B cell (primary cell): ENCODE measurements around the gene PRM2. TPM values are rescaled to one million over a fixed set of nuclear protein-coding genes. Genes with fewer than 3 reads are reported as not detected.

Experiments
- ATAC-seq: fragments of 200-7000 bp; cut with Tn5 transposase; one replicate; pipeline ENCODE4 v1.10.0; 2021; ENCODE audit warnings: low read depth, mild to moderate bottlenecking, moderate number of reproducible peaks, moderate library complexity
- CTCF ChIA-PET: fragments of 350-600 bp; sonication (Branson Sonifier 250); formaldehyde crosslinking; loops from one replicate; lab custom pipeline; 2021; ENCODE audit warnings: antibody characterized with exemption, inconsistent platforms; lab: Charles Lee
- POLR2A ChIA-PET: fragments of 350-600 bp; sonication (Branson Sonifier 250); formaldehyde crosslinking; loops from one replicate; lab custom pipeline; 2021; ENCODE audit warnings: antibody characterized with exemption; lab: Charles Lee
- DNase-seq: peaks from one replicate; pipeline ENCODE4 v3.0.0; 2013
- H2AFZ ChIP-seq: 2 replicates; pipeline ENCODE4 v1.6.1; 2012; ENCODE audit warnings: mild to moderate bottlenecking, low read depth, low read length; ENCODE audit not compliant: insufficient read depth, poor library complexity, severe bottlenecking
- H3K27ac ChIP-seq, 2 donors: 1 replicate in 1 of 2; 2 replicates in 1 of 2; pipeline ENCODE4 v1.5.1; 2012 to 2013; ENCODE audit warnings: low read length in 2 of 2, mild to moderate bottlenecking in 2 of 2, moderate library complexity in 1 of 2
- H3K27me3 ChIP-seq, 4 experiments: fragments of 200-600 bp in 1 of 4; sonication (generic) in 1 of 4; replicated peaks in 1 of 4; 1 replicate in 2 of 4; 2 replicates in 2 of 4; pipeline versions ENCODE4 v1.6.1 to v1.7.0; 2013 to 2016; ENCODE audit warnings: low read length in 3 of 4, mild to moderate bottlenecking in 2 of 4, mixed read lengths in 1 of 4, moderate library complexity in 1 of 4; ENCODE audit not compliant: insufficient read depth in 4 of 4, control insufficient read depth in 3 of 4; ENCODE audit errors: control extremely low read depth in 1 of 4
- H3K36me3 ChIP-seq, 2 experiments: replicated peaks in 1 of 2; 1 replicate in 1 of 2; 2 replicates in 1 of 2; pipeline versions ENCODE4 v1.6.1 to v1.7.1; 2013; ENCODE audit warnings: low read length in 1 of 2; ENCODE audit not compliant: insufficient read depth in 2 of 2, control insufficient read depth in 1 of 2; ENCODE audit errors: control extremely low read depth in 1 of 2, extremely low read depth in 1 of 2
- H3K4me1 ChIP-seq, 2 donors: fragments of 200-600 bp in 1 of 2; sonication (generic) in 1 of 2; 1 replicate in 1 of 2; 2 replicates in 1 of 2; pipeline versions ENCODE4 v1.5.1 to v1.6.1; 2013 to 2017; ENCODE audit warnings: low read length in 2 of 2; ENCODE audit not compliant: control insufficient read depth in 2 of 2, insufficient read depth in 2 of 2
- H3K4me2 ChIP-seq: replicated peaks from 2 replicates; pipeline ENCODE3; 2012; ENCODE audit warnings: mild to moderate bottlenecking, low read depth, low read length; ENCODE audit not compliant: poor library complexity, severe bottlenecking
- H3K4me3 ChIP-seq, 5 experiments: fragments of 200-600 bp in 1 of 5; sonication (generic) in 1 of 5; 1 replicate in 3 of 5; 2 replicates in 2 of 5; pipeline versions ENCODE4 v1.5.1 to v1.7.0; 2011 to 2016; ENCODE audit warnings: low read length in 4 of 5, mild to moderate bottlenecking in 4 of 5, low read depth in 2 of 5, control low read depth in 1 of 5, moderate library complexity in 1 of 5; ENCODE audit not compliant: insufficient read depth in 1 of 5; ENCODE audit errors: control extremely low read depth in 1 of 5, extremely low read depth in 1 of 5
- H3K79me2 ChIP-seq: fragments of 200-600 bp; sonication (generic); one replicate; pipeline ENCODE4 v1.6.0; 2016; ENCODE audit warnings: low read length; ENCODE audit not compliant: control insufficient read depth, insufficient read depth
- H3K9ac ChIP-seq: fragments of 200-600 bp; sonication (generic); 2 replicates; pipeline ENCODE4 v1.6.1; 2017; ENCODE audit warnings: mild to moderate bottlenecking, low read length, moderate library complexity
- H3K9me3 ChIP-seq, 3 donors: one replicate each; pipeline versions ENCODE4 v1.6.1 to v1.7.1; 2013; ENCODE audit warnings: low read length in 2 of 3; ENCODE audit not compliant: control insufficient read depth in 2 of 3, insufficient read depth in 1 of 3; ENCODE audit errors: control extremely low read depth in 1 of 3
- H4K20me1 ChIP-seq: 2 replicates; pipeline ENCODE4 v1.6.0; 2012; ENCODE audit warnings: mild to moderate bottlenecking, low read length; ENCODE audit not compliant: insufficient read depth, control insufficient read depth, poor library complexity, severe bottlenecking
- H3K27ac Mint-ChIP-seq: one replicate; pipeline ENCODE4 v1.8.0; 2021; ENCODE audit warnings: mixed read lengths
- H3K27me3 Mint-ChIP-seq: one replicate; pipeline ENCODE4 v1.8.0; 2021; ENCODE audit warnings: mixed read lengths
- H3K4me1 Mint-ChIP-seq: one replicate; pipeline ENCODE4 v1.8.0; 2021; ENCODE audit warnings: mixed read lengths
- H3K4me3 Mint-ChIP-seq: one replicate; pipeline ENCODE4 v1.8.0; 2021; ENCODE audit warnings: mixed read lengths
- H3K9me3 Mint-ChIP-seq: one replicate; pipeline ENCODE4 v1.8.0; 2022; ENCODE audit warnings: mixed read lengths; ENCODE audit not compliant: insufficient read depth
- EZH2 ChIP-seq: IDR thresholded peaks from 2 replicates; pipeline ENCODE4 v1.6.1; 2012; ENCODE audit warnings: borderline replicate concordance, low read depth, mild to moderate bottlenecking, moderate library complexity, low read length; ENCODE audit not compliant: insufficient read depth, poor library complexity, severe bottlenecking
- WGBS: methylation state at CpG from one replicate; pipeline ENCODE4 v1.1.5; 2013; ENCODE audit warnings: missing lambda C conversion rate; ENCODE audit not compliant: insufficient coverage; 5-methylcytosine and 5-hydroxymethylcytosine counted together
- intact Hi-C: fragments of 100-400 bp; cut with micrococcal nuclease; formaldehyde crosslinking; loops from one replicate; pipeline ENCODE4 v1.10.0; 2022
- polyA plus RNA-seq: library from polyadenylated mRNA; depleted of rRNA; stranded (reverse); fragments of >200 nt; gene quantifications from 2 replicates; pipeline ENCODE4 v1.2.3, GENCODE V29; 2012
- total RNA-seq, 2 donors: library from RNA; stranded (reverse); fragments of 120-200 nt in 1 of 2; gene quantifications; 1 replicate in 1 of 2; 2 replicates in 1 of 2; pipeline versions ENCODE4 v1.2.3 to v1.2.4, GENCODE V29; 2013 to 2022
- TF ChIP-seq, protein P1 (sequence below): fragments of 200-600 bp; IDR thresholded peaks from one replicate; pipeline ENCODE4 v1.8.0; 2022; ENCODE audit warnings: antibody characterized with exemption, mild to moderate bottlenecking

PRM2 gene
- total and polyA plus RNA-seq, 2 donors (not counting 1 experiment from before 2014, with no cell fraction given): not detected

DNA sequence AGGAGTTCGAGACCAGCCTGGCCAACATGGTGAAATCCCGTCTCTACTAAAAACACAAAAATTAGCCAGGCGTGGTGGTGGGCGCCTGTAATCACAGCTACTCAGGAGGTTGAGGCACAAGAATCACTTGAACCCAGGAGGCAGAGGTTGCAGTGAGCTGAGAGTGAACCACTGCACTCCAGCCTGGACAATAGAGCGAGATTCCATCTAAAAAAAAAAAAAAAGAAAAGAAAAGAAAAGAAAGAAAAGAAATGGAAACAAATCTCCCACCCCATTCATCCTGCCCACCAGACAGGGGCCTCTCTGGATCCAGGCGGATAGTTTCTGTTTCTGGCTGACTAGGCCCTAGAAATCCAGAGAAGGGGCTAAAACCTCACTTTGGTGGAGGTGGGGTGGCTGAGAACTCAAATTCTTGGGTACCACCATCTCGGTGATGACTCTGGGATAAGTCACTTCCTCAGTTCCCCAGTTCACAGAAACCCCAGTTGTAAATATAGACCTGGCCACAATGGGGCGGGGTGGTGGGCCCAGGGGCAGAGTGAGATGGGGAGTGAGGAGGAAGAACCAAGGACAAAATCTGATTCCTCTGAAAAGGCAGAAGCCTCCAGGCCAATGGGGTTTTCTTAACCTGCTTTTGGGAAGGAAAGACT is 42.4 kb downstream of the PRM2 start:
- CTCF ChIA-PET: interaction anchor here (0.7 to 2.1 kb wide), 5 partner anchors 9 to 153 kb away, joined by 3 to 9 read pairs (median 3); partner anchors contain the start of gene SOCS1
- ATAC-seq (no peak), DNase-seq (no peak)
- TF ChIP-seq, protein P1, sequence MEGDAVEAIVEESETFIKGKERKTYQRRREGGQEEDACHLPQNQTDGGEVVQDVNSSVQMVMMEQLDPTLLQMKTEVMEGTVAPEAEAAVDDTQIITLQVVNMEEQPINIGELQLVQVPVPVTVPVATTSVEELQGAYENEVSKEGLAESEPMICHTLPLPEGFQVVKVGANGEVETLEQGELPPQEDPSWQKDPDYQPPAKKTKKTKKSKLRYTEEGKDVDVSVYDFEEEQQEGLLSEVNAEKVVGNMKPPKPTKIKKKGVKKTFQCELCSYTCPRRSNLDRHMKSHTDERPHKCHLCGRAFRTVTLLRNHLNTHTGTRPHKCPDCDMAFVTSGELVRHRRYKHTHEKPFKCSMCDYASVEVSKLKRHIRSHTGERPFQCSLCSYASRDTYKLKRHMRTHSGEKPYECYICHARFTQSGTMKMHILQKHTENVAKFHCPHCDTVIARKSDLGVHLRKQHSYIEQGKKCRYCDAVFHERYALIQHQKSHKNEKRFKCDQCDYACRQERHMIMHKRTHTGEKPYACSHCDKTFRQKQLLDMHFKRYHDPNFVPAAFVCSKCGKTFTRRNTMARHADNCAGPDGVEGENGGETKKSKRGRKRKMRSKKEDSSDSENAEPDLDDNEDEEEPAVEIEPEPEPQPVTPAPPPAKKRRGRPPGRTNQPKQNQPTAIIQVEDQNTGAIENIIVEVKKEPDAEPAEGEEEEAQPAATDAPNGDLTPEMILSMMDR: no peak
- TF ChIP-seq EZH2: no peak
- peak overlapping the region; percentile 71 for H3K4me3 Mint-ChIP-seq
- Histone ChIP-seq H2AFZ (no peak overlapping the region), H3K27me3 (no peaks in the 10 kb centered on the region), H4K20me1 (no peaks in the 10 kb centered on the region), H3K36me3 (no peaks in the 10 kb centered on the region), H3K4me3 (no peak overlapping the region), H3K9me3 (no peaks in the 10 kb centered on the region), H3K9ac (peak overlapping the region; percentile 57), H3K27ac (no peak overlapping the region), H3K4me1 (peaks cover 16 to 19% of the 10 kb centered on the region in 2 donors), H3K4me2 (peak overlapping the region; percentile 92), H3K79me2 (no peaks in the 10 kb centered on the region)
- no peaks in the 10 kb centered on the region for H3K27me3 Mint-ChIP-seq
- peak overlapping the region; percentile 68 for H3K27ac Mint-ChIP-seq
- WGBS: 54% methylated on average over 5 of the region's 8 CpGs
- no peaks in the 10 kb centered on the region for H3K9me3 Mint-ChIP-seq
- intact Hi-C loops: loop anchor here (2.0 kb wide), 1 partner anchor 19 kb away; no protein-coding TSS in a partner anchor
- H3K4me1 Mint-ChIP-seq: peaks cover 32% of the 10 kb centered on the region
- POLR2A ChIA-PET: no interaction called here
